ENCODE data around the gene NLGN4Y.

Gene NLGN4Y

DNA sequence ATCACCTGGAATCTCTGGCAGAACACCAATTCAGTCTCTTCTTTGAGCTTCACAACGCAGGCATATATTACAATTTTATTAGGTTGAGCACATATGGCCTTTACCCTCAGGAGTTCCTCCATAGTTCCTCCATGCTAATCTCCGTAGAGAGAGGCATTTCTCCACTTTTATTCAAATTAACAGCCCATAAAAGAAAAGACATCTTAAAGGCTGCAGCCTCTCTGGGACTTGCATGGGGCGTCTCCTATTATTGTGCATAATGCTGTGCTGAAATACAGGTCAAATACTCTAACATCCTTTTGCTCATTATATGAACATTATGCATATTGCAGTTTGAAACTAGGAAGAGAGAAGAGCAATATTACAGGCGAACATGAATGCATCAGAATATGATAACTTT, 253.9 kb downstream of the NLGN4Y start:
- Histone ChIP-seq H3K9me3 (ENCODE audit: control insufficient read depth in 5 of 5, low read length in 5 of 5) (no peaks in the 10 kb centered on the region), H3K27ac (ENCODE audit: low read depth, low read length) (no peak overlapping the region), H3K4me1 (ENCODE audit: control insufficient read depth in 5 of 5, insufficient read depth in 5 of 5, low read length in 5 of 5) (no peaks in the 10 kb centered on the region), H3K9ac (ENCODE audit: low read length in 5 of 5) (no peak overlapping the region), H3K27me3 (ENCODE audit: control insufficient read depth in 5 of 5, insufficient read depth in 4 of 5, low read length in 5 of 5) (no peaks in the 10 kb centered on the region), H3K36me3 (ENCODE audit: control insufficient read depth in 5 of 5, insufficient read depth in 5 of 5, low read length in 5 of 5) (no peaks in the 10 kb centered on the region), H3K4me3 (ENCODE audit: low read depth in 1 of 5, low read length in 5 of 5) (no peak overlapping the region)

- no peaks in the 10 kb centered on the region for H3K9me3 ChIP-seq (ENCODE audit: control insufficient read depth in 5 of 5, low read length in 5 of 5)
- H3K4me3 ChIP-seq (ENCODE audit: low read depth in 1 of 5, low read length in 5 of 5) = no peak overlapping the region
- no peak overlapping the region for H3K27ac ChIP-seq (ENCODE audit: low read depth, low read length)
- H3K27me3 ChIP-seq (ENCODE audit: control insufficient read depth in 5 of 5, insufficient read depth in 4 of 5, low read length in 5 of 5) = no peaks in the 10 kb centered on the region
- no peaks in the 10 kb centered on the region for H3K4me1 ChIP-seq (ENCODE audit: control insufficient read depth in 5 of 5, insufficient read depth in 5 of 5, low read length in 5 of 5)
- no peak overlapping the region for H3K9ac ChIP-seq (ENCODE audit: low read length in 5 of 5)
- H3K36me3 ChIP-seq (ENCODE audit: control insufficient read depth in 5 of 5, insufficient read depth in 5 of 5, low read length in 5 of 5) = no peaks in the 10 kb centered on the region
Observed at GRCh38 chrY:14793104-14793503, 268.8 kb downstream of the NLGN4Y start.

- Histone ChIP-seq H3K9ac (ENCODE audit: low read length in 5 of 5) (no peak overlapping the region), H3K27me3 (ENCODE audit: control insufficient read depth in 5 of 5, insufficient read depth in 4 of 5, low read length in 5 of 5) (no peaks in the 10 kb centered on the region), H3K27ac (ENCODE audit: low read depth, low read length) (no peak overlapping the region), H3K4me1 (ENCODE audit: control insufficient read depth in 5 of 5, insufficient read depth in 5 of 5, low read length in 5 of 5) (no peaks in the 10 kb centered on the region), H3K36me3 (ENCODE audit: control insufficient read depth in 5 of 5, insufficient read depth in 5 of 5, low read length in 5 of 5) (no peaks in the 10 kb centered on the region), H3K9me3 (ENCODE audit: control insufficient read depth in 5 of 5, low read length in 5 of 5) (no peaks in the 10 kb centered on the region), H3K4me3 (ENCODE audit: low read depth in 1 of 5, low read length in 5 of 5) (no peak overlapping the region)
Observed at GRCh38 chrY:14793674-14794073, 269.3 kb downstream of the NLGN4Y start.

DNA sequence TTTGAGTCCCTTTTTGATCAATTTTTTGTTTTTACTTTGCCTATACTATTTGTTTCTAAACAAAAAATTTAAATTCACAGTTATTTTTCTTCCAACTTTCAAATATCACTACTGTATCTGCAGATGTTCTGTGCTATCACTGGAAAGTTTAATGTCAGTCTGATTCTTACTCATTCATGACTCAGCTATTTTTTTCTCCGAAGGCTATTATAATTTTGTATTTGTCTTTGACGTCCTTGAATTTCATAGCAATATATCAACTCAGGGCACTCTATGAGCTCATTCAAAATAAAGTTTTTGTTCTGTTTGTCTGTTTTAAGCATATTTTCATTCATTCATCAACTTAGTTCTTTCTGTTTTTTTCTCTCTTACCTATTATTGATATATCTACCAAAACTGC, 273.7 kb downstream of the NLGN4Y start:
- Histone ChIP-seq H3K9ac (ENCODE audit: low read length in 5 of 5) (no peak overlapping the region), H3K4me1 (ENCODE audit: control insufficient read depth in 5 of 5, insufficient read depth in 5 of 5, low read length in 5 of 5) (no peaks in the 10 kb centered on the region), H3K27ac (ENCODE audit: low read depth, low read length) (no peak overlapping the region), H3K9me3 (ENCODE audit: control insufficient read depth in 5 of 5, low read length in 5 of 5) (no peaks in the 10 kb centered on the region), H3K36me3 (ENCODE audit: control insufficient read depth in 5 of 5, insufficient read depth in 5 of 5, low read length in 5 of 5) (no peaks in the 10 kb centered on the region), H3K27me3 (ENCODE audit: control insufficient read depth in 5 of 5, insufficient read depth in 4 of 5, low read length in 5 of 5) (no peaks in the 10 kb centered on the region), H3K4me3 (ENCODE audit: low read depth in 1 of 5, low read length in 5 of 5) (no peak overlapping the region)

DNA sequence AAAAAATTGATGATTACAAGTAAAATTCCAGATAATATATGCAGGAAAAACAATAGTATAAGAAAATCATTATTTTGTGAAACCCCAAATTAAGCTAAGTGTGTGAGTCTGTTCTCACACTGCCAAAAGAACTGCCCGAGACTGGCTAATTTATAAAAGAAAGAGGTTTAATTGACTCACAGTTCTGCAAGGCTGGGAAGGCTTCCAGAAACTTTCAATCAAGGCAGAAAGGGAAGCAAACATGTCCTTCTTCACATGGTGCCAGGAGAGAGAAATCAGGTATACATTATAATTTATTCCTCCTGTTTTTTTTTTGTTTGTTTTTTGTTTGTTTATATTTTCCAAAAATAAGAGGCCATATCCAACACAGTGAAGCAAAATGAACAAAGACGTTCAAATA, 276.8 kb downstream of the NLGN4Y start:
- Histone ChIP-seq H3K9ac (ENCODE audit: low read length in 5 of 5) (no peak overlapping the region), H3K4me3 (ENCODE audit: low read depth in 1 of 5, low read length in 5 of 5) (no peak overlapping the region), H3K27me3 (ENCODE audit: control insufficient read depth in 5 of 5, insufficient read depth in 4 of 5, low read length in 5 of 5) (no peaks in the 10 kb centered on the region), H3K27ac (ENCODE audit: low read depth, low read length) (no peak overlapping the region), H3K9me3 (ENCODE audit: control insufficient read depth in 5 of 5, low read length in 5 of 5) (no peaks in the 10 kb centered on the region), H3K4me1 (ENCODE audit: control insufficient read depth in 5 of 5, insufficient read depth in 5 of 5, low read length in 5 of 5) (no peaks in the 10 kb centered on the region), H3K36me3 (ENCODE audit: control insufficient read depth in 5 of 5, insufficient read depth in 5 of 5, low read length in 5 of 5) (no peaks in the 10 kb centered on the region)

- Histone ChIP-seq H3K27ac (ENCODE audit: low read depth, low read length) (no peak overlapping the region), H3K4me1 (ENCODE audit: control insufficient read depth in 5 of 5, insufficient read depth in 5 of 5, low read length in 5 of 5) (no peaks in the 10 kb centered on the region), H3K9me3 (ENCODE audit: control insufficient read depth in 5 of 5, low read length in 5 of 5) (no peaks in the 10 kb centered on the region), H3K9ac (ENCODE audit: low read length in 5 of 5) (no peak overlapping the region), H3K36me3 (ENCODE audit: control insufficient read depth in 5 of 5, insufficient read depth in 5 of 5, low read length in 5 of 5) (no peaks in the 10 kb centered on the region), H3K4me3 (ENCODE audit: low read depth in 1 of 5, low read length in 5 of 5) (no peak overlapping the region), H3K27me3 (ENCODE audit: control insufficient read depth in 5 of 5, insufficient read depth in 4 of 5, low read length in 5 of 5) (no peaks in the 10 kb centered on the region)
Observed at GRCh38 chrY:14802125-14802524, 277.8 kb downstream of the NLGN4Y start.

GRCh38 chrY:14804041-14804440, 279.7 kb downstream of the NLGN4Y start:
- Histone ChIP-seq H3K9me3 (ENCODE audit: control insufficient read depth in 5 of 5, low read length in 5 of 5) (no peaks in the 10 kb centered on the region), H3K9ac (ENCODE audit: low read length in 5 of 5) (no peak overlapping the region), H3K36me3 (ENCODE audit: control insufficient read depth in 5 of 5, insufficient read depth in 5 of 5, low read length in 5 of 5) (no peaks in the 10 kb centered on the region), H3K27me3 (ENCODE audit: control insufficient read depth in 5 of 5, insufficient read depth in 4 of 5, low read length in 5 of 5) (no peaks in the 10 kb centered on the region), H3K4me3 (ENCODE audit: low read depth in 1 of 5, low read length in 5 of 5) (no peak overlapping the region), H3K27ac (ENCODE audit: low read depth, low read length) (no peak overlapping the region), H3K4me1 (ENCODE audit: control insufficient read depth in 5 of 5, insufficient read depth in 5 of 5, low read length in 5 of 5) (no peaks in the 10 kb centered on the region)

DNA sequence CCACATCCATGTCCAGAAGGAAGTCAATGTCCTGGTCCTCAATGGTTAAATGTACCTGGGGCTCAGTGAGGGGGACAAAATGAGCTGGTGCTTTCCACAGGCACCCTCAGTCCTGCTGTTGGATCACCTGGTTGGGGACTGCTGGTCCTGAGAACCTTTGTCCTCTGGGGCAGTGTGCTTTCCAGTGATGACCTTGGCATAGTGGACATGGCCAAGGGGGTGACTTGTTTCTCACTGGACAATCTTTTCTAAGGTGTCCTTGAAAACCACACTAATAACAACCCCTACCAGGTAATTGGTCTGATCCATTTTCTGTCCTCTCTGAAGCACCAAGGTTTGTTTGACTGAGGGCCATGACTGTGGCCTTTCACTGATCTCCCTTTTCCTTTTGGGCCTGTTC, 294.1 kb downstream of the NLGN4Y start:
- Histone ChIP-seq H3K9ac (ENCODE audit: low read length in 5 of 5) (no peak overlapping the region), H3K27me3 (ENCODE audit: control insufficient read depth in 5 of 5, insufficient read depth in 4 of 5, low read length in 5 of 5) (no peaks in the 10 kb centered on the region), H3K9me3 (ENCODE audit: control insufficient read depth in 5 of 5, low read length in 5 of 5) (no peaks in the 10 kb centered on the region), H3K27ac (ENCODE audit: low read depth, low read length) (no peak overlapping the region), H3K4me3 (ENCODE audit: low read depth in 1 of 5, low read length in 5 of 5) (no peak overlapping the region), H3K4me1 (ENCODE audit: control insufficient read depth in 5 of 5, insufficient read depth in 5 of 5, low read length in 5 of 5) (no peaks in the 10 kb centered on the region), H3K36me3 (ENCODE audit: control insufficient read depth in 5 of 5, insufficient read depth in 5 of 5, low read length in 5 of 5) (no peaks in the 10 kb centered on the region)

- no peak overlapping the region for H3K27ac ChIP-seq (ENCODE audit: low read depth, low read length)
- H3K4me1 ChIP-seq (ENCODE audit: control insufficient read depth in 5 of 5, insufficient read depth in 5 of 5, low read length in 5 of 5) = no peaks in the 10 kb centered on the region
- H3K9ac ChIP-seq (ENCODE audit: low read length in 5 of 5) = no peak overlapping the region
- H3K27me3 ChIP-seq (ENCODE audit: control insufficient read depth in 5 of 5, insufficient read depth in 4 of 5, low read length in 5 of 5) = no peaks in the 10 kb centered on the region
- H3K4me3 ChIP-seq (ENCODE audit: low read depth in 1 of 5, low read length in 5 of 5) = no peak overlapping the region
- no peaks in the 10 kb centered on the region for H3K36me3 ChIP-seq (ENCODE audit: control insufficient read depth in 5 of 5, insufficient read depth in 5 of 5, low read length in 5 of 5)
- no peaks in the 10 kb centered on the region for H3K9me3 ChIP-seq (ENCODE audit: control insufficient read depth in 5 of 5, low read length in 5 of 5)
Observed at GRCh38 chrY:14822201-14822600, 297.9 kb downstream of the NLGN4Y start.

DNA sequence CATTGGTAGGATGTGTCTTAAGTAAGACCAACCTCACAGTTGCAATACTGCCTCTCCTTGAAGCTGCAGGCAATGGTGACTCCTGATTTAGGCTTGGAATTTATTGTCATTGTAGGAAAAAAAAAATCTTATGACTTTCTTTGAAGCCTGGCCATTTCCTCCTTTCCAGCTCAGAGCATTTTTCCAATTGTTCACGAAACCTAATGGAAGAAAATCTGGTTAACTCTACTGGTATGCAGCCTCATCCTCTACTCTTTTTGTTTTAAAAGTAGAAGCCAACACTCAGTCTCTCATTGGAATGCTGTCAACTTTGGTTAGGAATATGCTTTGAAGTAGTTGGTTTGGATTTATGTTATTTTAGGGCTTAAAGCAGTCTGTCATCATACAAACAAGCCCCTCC, 298.6 kb downstream of the NLGN4Y start:
- Histone ChIP-seq H3K9me3 (ENCODE audit: control insufficient read depth in 5 of 5, low read length in 5 of 5) (no peaks in the 10 kb centered on the region), H3K4me1 (ENCODE audit: control insufficient read depth in 5 of 5, insufficient read depth in 5 of 5, low read length in 5 of 5) (no peaks in the 10 kb centered on the region), H3K27ac (ENCODE audit: low read depth, low read length) (no peak overlapping the region), H3K27me3 (ENCODE audit: control insufficient read depth in 5 of 5, insufficient read depth in 4 of 5, low read length in 5 of 5) (no peaks in the 10 kb centered on the region), H3K4me3 (ENCODE audit: low read depth in 1 of 5, low read length in 5 of 5) (no peak overlapping the region), H3K36me3 (ENCODE audit: control insufficient read depth in 5 of 5, insufficient read depth in 5 of 5, low read length in 5 of 5) (no peaks in the 10 kb centered on the region), H3K9ac (ENCODE audit: low read length in 5 of 5) (no peak overlapping the region)

DNA sequence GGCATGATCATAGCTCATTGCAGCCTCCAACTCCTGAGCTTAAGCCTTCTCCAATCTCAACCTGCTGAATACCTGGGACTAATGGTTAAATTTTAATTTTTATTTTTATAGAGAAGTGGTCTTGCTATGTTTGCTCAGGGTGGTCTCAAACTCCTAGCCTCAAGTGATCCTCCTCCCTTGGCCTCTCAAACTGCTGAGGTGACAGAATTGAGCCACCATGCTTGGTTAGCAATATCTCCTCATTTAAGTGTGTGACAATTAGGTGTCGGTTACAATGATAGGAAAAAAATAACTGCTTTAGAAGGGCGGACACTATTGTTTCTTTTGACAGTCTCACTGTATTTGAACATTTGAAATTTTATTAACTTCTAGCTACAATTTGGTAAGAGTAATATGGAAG, 300.3 kb downstream of the NLGN4Y start:
- Histone ChIP-seq H3K4me1 (ENCODE audit: control insufficient read depth in 5 of 5, insufficient read depth in 5 of 5, low read length in 5 of 5) (no peaks in the 10 kb centered on the region), H3K27me3 (ENCODE audit: control insufficient read depth in 5 of 5, insufficient read depth in 4 of 5, low read length in 5 of 5) (no peaks in the 10 kb centered on the region), H3K9me3 (ENCODE audit: control insufficient read depth in 5 of 5, low read length in 5 of 5) (no peaks in the 10 kb centered on the region), H3K9ac (ENCODE audit: low read length in 5 of 5) (no peak overlapping the region), H3K4me3 (ENCODE audit: low read depth in 1 of 5, low read length in 5 of 5) (no peak overlapping the region), H3K36me3 (ENCODE audit: control insufficient read depth in 5 of 5, insufficient read depth in 5 of 5, low read length in 5 of 5) (no peaks in the 10 kb centered on the region), H3K27ac (ENCODE audit: low read depth, low read length) (no peak overlapping the region)

All from subcutaneous abdominal adipose tissue (tissue), 5 donors.